ENCODE measurements around the gene RIMKLA.
A peak's percentile ranks its signal among the peaks of the same experiment; 100 is the strongest.

Gene RIMKLA

GRCh38 chr1:42379794-42380585 is 602 bp upstream of the RIMKLA start:
- TF ChIP-seq EZH2phosphoT487 (IDR thresholded peaks at IDR 0.05; ENCODE audit: borderline replicate concordance, low read length) (no peak), CTCF (IDR thresholded peaks at IDR 0.05; ENCODE audit: low read depth, low read length, poor library complexity, severe bottlenecking) (no peak)
- no peak overlapping the region for H3K27ac ChIP-seq (ENCODE audit: low read depth, low read length)
- H3K27me3 ChIP-seq (ENCODE audit: control insufficient read depth, low read length): peaks cover 35% of the 10 kb centered on the region
- H3K4me1 ChIP-seq (ENCODE audit: control insufficient read depth, low read length): peaks cover 11% of the 10 kb centered on the region
- H3K36me3 ChIP-seq (ENCODE audit: control insufficient read depth, low read length): no peaks in the 10 kb centered on the region
- no peaks in the 10 kb centered on the region for H3K9me2 ChIP-seq (replicated peaks; ENCODE audit: control insufficient read depth, low read length)
- H3F3A ChIP-seq (ENCODE audit: control insufficient read depth, insufficient read depth): no peaks in the 10 kb centered on the region
- peak overlapping the region; percentile 79 for H3K4me2 ChIP-seq (ENCODE audit: low read length)
- no peaks in the 10 kb centered on the region for H4K20me1 ChIP-seq (ENCODE audit: control insufficient read depth, insufficient read depth, low read depth, low read length)
- no peaks in the 10 kb centered on the region for H3K9me3 ChIP-seq (ENCODE audit: control insufficient read depth, insufficient read depth, low read length)
- H3K79me2 ChIP-seq (ENCODE audit: control insufficient read depth, low read length): no peaks in the 10 kb centered on the region
- H3K4me3 ChIP-seq (ENCODE audit: low read length): peak overlapping the region; percentile 75

GRCh38 chr1:42381280-42381673 is 685 bp downstream of the RIMKLA start:
- Histone ChIP-seq H3K27ac (ENCODE audit: low read depth, low read length) (no peak overlapping the region), H3K4me1 (ENCODE audit: control insufficient read depth, low read length) (peaks cover 11% of the 10 kb centered on the region), H3K4me2 (ENCODE audit: low read length) (peak overlapping the region; percentile 79), H3K9me3 (ENCODE audit: control insufficient read depth, insufficient read depth, low read length) (no peaks in the 10 kb centered on the region), H3F3A (ENCODE audit: control insufficient read depth, insufficient read depth) (no peaks in the 10 kb centered on the region), H3K9me2 (replicated peaks; ENCODE audit: control insufficient read depth, low read length) (no peaks in the 10 kb centered on the region), H3K27me3 (ENCODE audit: control insufficient read depth, low read length) (peaks cover 35% of the 10 kb centered on the region), H3K4me3 (ENCODE audit: low read length) (peak overlapping the region; percentile 75), H3K79me2 (ENCODE audit: control insufficient read depth, low read length) (no peaks in the 10 kb centered on the region), H4K20me1 (ENCODE audit: control insufficient read depth, insufficient read depth, low read depth, low read length) (no peaks in the 10 kb centered on the region), H3K36me3 (ENCODE audit: control insufficient read depth, low read length) (no peaks in the 10 kb centered on the region)
- no peak for TF ChIP-seq CTCF (IDR thresholded peaks at IDR 0.05; ENCODE audit: low read depth, low read length, poor library complexity, severe bottlenecking)
- TF ChIP-seq EZH2phosphoT487 (IDR thresholded peaks at IDR 0.05; ENCODE audit: borderline replicate concordance, low read length): no peak; the same call in 1 of the 2 replicates

- Histone ChIP-seq H3K4me1 (ENCODE audit: control insufficient read depth, low read length) (peaks cover 7% of the 10 kb centered on the region), H3K27me3 (ENCODE audit: control insufficient read depth, low read length) (peaks cover 25% of the 10 kb centered on the region), H4K20me1 (ENCODE audit: control insufficient read depth, insufficient read depth, low read depth, low read length) (no peaks in the 10 kb centered on the region), H3K9me3 (ENCODE audit: control insufficient read depth, insufficient read depth, low read length) (no peaks in the 10 kb centered on the region), H3F3A (ENCODE audit: control insufficient read depth, insufficient read depth) (no peaks in the 10 kb centered on the region), H3K4me2 (ENCODE audit: low read length) (no peak overlapping the region), H3K79me2 (ENCODE audit: control insufficient read depth, low read length) (no peaks in the 10 kb centered on the region), H3K9me2 (replicated peaks; ENCODE audit: control insufficient read depth, low read length) (no peaks in the 10 kb centered on the region), H3K27ac (ENCODE audit: low read depth, low read length) (no peak overlapping the region), H3K36me3 (ENCODE audit: control insufficient read depth, low read length) (no peaks in the 10 kb centered on the region), H3K4me3 (ENCODE audit: low read length) (no peak overlapping the region)
- no peak for TF ChIP-seq EZH2phosphoT487 (IDR thresholded peaks at IDR 0.05; ENCODE audit: borderline replicate concordance, low read length)
- TF ChIP-seq CTCF (IDR thresholded peaks at IDR 0.05; ENCODE audit: low read depth, low read length, poor library complexity, severe bottlenecking): no peak
These were observed 4.7 kb downstream of the RIMKLA start for GRCh38 chr1:42385283-42385682.
